NCI-H2081 treated with DMSO at 0.1 percent for 48 hours (cell line): ENCODE measurements around the gene STOX1.
"Not testable (repeated sequence)": the region's sequence is repeated elsewhere in the genome, so short reads cannot be mapped to it uniquely, and the experiment has no call there.

Source experiments
- DNase-seq: peaks from one replicate; lab custom pipeline; 2025; lab: John Stamatoyannopoulos, UW

STOX1 gene

GRCh38 chr10:68828833-68829232 is 1.5 kb downstream of the STOX1 start:
- no peak for DNase-seq

- no peak for DNase-seq
Measured at GRCh38 chr10:68829521-68829920, 2.2 kb downstream of the STOX1 start.

- no peak for DNase-seq
Measured at GRCh38 chr10:68829952-68830351, 2.6 kb downstream of the STOX1 start.

- DNase-seq, result no peak
Measured at GRCh38 chr10:68831961-68832455, 4.7 kb downstream of the STOX1 start.

- no peak for DNase-seq
Measured at GRCh38 chr10:68832601-68833000, 5.3 kb downstream of the STOX1 start.

GRCh38 chr10:68837626-68838322 is 10.4 kb downstream of the STOX1 start:
- no peak for DNase-seq

GRCh38 chr10:68840650-68841049 is 13.3 kb downstream of the STOX1 start:
- not testable (repeated sequence) for DNase-seq

- no peak for DNase-seq
Measured at GRCh38 chr10:68848281-68848680, 20.9 kb downstream of the STOX1 start.

- DNase-seq, result no peak
Measured at GRCh38 chr10:68848806-68849205, 21.5 kb downstream of the STOX1 start.

GRCh38 chr10:68856352-68856751 is 29.0 kb downstream of the STOX1 start:
- no peak for DNase-seq

- no peak for DNase-seq
Measured at GRCh38 chr10:68857005-68857404, 29.7 kb downstream of the STOX1 start.

- no peak for DNase-seq
Measured at GRCh38 chr10:68861253-68861652, 33.9 kb downstream of the STOX1 start.

- no peak for DNase-seq
Measured at GRCh38 chr10:68864611-68865010, 37.3 kb downstream of the STOX1 start.

- not testable (repeated sequence) for DNase-seq
Measured at GRCh38 chr10:68868173-68868572, 40.8 kb downstream of the STOX1 start.

- no peak for DNase-seq
Measured at GRCh38 chr10:68869623-68870022, 42.3 kb downstream of the STOX1 start.

- no peak for DNase-seq
Measured at GRCh38 chr10:68870061-68870460, 42.7 kb downstream of the STOX1 start.

- no peak for DNase-seq
Measured at GRCh38 chr10:68870545-68871104, 43.3 kb downstream of the STOX1 start.

GRCh38 chr10:68871105-68871711 is 43.9 kb downstream of the STOX1 start:
- DNase-seq, result no peak

- DNase-seq, result peak; percentile 90
Measured at GRCh38 chr10:68871731-68872342, 44.5 kb downstream of the STOX1 start.

- DNase-seq, result no peak
Measured at GRCh38 chr10:68876246-68877138, 49.2 kb downstream of the STOX1 start.

- DNase-seq, result no peak
Measured at GRCh38 chr10:68877482-68878110, 50.3 kb downstream of the STOX1 start.
